Large intestine (tissue), 3 donors: ENCODE data around the gene KIAA2012. TPM values are rescaled to one million over a fixed set of nuclear protein-coding genes. Genes with fewer than 3 reads are reported as not detected.
"Not testable (repeated sequence)": the region's sequence is repeated elsewhere in the genome, so short reads cannot be mapped to it uniquely, and the experiment has no call there.

Experiments
- DNase-seq, 2 donors: peaks; one replicate each; pipeline versions ENCODE4 v3.0.0 to v3.0.0-alpha.2; 2013
- H3K27ac ChIP-seq: one replicate; pipeline ENCODE4 v1.5.1; 2013; ENCODE audit warnings: low read length
- H3K27me3 ChIP-seq: 2 replicates; pipeline ENCODE4 v1.6.1; 2013; ENCODE audit warnings: low read length; ENCODE audit not compliant: control insufficient read depth, insufficient read depth
- H3K36me3 ChIP-seq: 2 replicates; pipeline ENCODE4 v1.6.1; 2013; ENCODE audit warnings: low read length; ENCODE audit not compliant: control insufficient read depth, insufficient read depth
- H3K4me1 ChIP-seq: one replicate; pipeline ENCODE4 v1.6.1; 2013; ENCODE audit warnings: low read length; ENCODE audit not compliant: control insufficient read depth, insufficient read depth
- H3K4me3 ChIP-seq: one replicate; pipeline ENCODE4 v1.5.1; 2013; ENCODE audit warnings: low read length
- H3K9me3 ChIP-seq: one replicate; pipeline ENCODE4 v1.6.1; 2013; ENCODE audit warnings: mild to moderate bottlenecking, low read depth, low read length, moderate library complexity; ENCODE audit not compliant: control insufficient read depth
- WGBS: methylation state at CpG from one replicate; pipeline ENCODE4 v1.1.5; 2013; ENCODE audit warnings: low lambda C conversion rate; ENCODE audit not compliant: insufficient coverage; 5-methylcytosine and 5-hydroxymethylcytosine counted together
- polyA plus RNA-seq: library from polyadenylated mRNA; unstranded; fragments of 120-200 nt; gene quantifications from one replicate; pipeline ENCODE4 v1.2.1, GENCODE V29; 2013

Gene KIAA2012
- polyA plus RNA-seq, 1 donor, result 0.28 TPM

DNA sequence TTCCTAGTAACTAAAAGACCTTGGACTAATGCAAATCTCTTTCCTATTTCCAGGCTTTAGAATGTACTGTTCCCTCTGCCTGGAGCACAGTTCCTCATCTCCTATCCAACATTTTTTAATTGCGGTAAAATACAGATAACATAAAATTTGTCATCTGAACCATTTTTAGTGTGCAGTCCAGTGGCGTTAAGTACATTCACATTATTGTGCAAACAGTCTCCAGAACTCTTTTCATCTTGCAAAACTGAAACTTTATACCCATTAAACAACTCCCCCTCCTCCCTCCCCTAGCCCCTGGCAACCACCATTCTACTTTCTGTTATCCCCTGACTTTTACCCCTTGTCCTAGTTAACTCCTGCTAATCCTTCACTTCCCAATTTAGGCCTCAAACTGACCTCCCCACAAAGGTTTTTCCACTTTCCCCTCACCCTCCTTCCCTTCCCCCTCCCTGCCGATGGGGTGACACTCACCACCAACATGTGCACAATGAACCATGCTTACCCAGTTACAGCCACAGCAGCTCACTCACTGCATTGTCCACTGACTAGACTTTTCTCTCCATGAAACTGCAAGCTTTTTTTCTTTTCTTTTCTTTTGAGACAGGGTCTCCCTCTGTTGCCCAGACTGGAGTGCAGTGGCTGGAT lies 54.8 kb downstream of the KIAA2012 start:
- no peak overlapping the region for H3K27ac ChIP-seq
- 67% methylated on average over 2 of the region's 3 CpGs for WGBS
- H3K36me3 ChIP-seq, result no peaks in the 10 kb centered on the region
- H3K4me1 ChIP-seq, result peaks cover 7% of the 10 kb centered on the region
- no peak overlapping the region for H3K4me3 ChIP-seq
- no peak for DNase-seq
- no peaks in the 10 kb centered on the region for H3K9me3 ChIP-seq
- no peaks in the 10 kb centered on the region for H3K27me3 ChIP-seq

DNA sequence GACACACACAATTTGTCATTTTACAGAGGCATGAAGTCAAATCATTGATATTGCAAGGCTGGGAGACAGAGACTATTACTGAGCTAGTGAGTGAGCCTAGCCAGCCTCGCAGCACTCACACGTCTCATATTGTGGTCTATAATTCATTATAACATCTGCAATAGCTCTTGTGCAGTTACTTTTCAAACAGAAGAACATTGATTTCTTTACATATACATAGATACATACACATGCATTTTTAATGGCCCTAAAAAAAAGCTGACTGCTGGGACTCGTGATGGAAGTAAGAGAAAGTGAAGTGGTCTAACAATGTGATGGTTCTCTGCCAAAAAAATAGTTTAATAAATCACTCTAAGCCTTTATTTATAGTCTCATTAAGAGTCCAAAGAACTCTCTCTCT lies 56.8 kb downstream of the KIAA2012 start:
- no peak overlapping the region for H3K27ac ChIP-seq
- H3K4me1 ChIP-seq, result peaks cover 8% of the 10 kb centered on the region
- H3K36me3 ChIP-seq, result no peaks in the 10 kb centered on the region
- H3K9me3 ChIP-seq, result no peaks in the 10 kb centered on the region
- H3K4me3 ChIP-seq, result no peak overlapping the region
- no CpG with 5 or more reads among the region's 3 CpGs for WGBS
- DNase-seq, result no peak
- no peaks in the 10 kb centered on the region for H3K27me3 ChIP-seq

DNA sequence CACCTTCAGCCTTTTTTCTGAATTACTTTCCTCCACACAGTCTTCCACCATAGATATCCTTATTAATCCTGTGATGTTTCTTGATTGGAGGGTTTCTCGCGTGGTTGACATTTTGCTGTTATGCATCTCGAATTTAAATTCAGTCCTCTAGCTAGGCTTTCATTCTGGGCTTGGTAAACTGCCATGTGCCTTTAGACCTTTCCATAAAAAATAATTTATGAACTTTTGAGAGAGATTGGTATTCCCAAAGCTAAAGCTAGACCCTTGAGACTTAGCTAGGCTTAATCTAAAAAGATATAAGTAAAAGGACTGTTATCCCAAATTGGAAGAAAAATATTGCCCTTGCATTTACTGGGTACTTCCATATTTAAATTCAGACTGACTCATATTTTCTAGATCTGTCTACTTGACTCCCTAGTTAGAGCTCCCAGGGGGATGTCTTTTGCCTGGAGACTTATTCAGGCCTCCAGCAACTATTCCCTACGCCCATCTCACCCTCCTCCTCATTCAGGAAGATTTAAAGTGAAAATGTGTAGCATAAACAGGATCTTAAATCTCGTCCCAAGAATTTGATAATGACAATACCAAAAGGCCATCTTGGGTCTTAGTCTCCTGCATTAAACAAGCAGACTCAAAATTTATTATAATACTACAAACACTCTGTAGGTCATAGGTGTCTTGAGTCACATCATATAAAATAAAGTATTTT lies 60.3 kb downstream of the KIAA2012 start:
- H3K36me3 ChIP-seq, result no peaks in the 10 kb centered on the region
- 100% methylated on average over 1 of the region's 5 CpGs for WGBS
- no peaks in the 10 kb centered on the region for H3K27me3 ChIP-seq
- DNase-seq, result no peak
- no peaks in the 10 kb centered on the region for H3K9me3 ChIP-seq
- H3K4me3 ChIP-seq, result no peak overlapping the region
- H3K27ac ChIP-seq, result no peak overlapping the region
- H3K4me1 ChIP-seq, result peaks cover 17% of the 10 kb centered on the region

DNA sequence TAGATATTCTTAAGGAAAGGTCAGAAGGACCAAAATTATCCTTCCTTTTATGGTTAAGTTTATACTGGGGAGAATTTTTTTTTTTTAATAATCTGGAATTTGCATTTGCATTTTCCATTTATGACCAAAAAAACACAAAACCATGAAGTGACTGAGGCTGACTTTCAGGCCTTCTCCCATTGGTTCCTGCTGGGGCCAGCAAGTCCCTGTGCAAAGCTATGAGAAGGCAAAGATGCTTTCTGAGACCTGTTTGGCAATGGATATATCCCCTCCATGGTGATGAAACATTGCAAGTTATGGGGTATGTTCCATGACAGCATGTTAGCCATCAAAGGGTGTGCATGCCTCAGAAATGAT lies 60.8 kb downstream of the KIAA2012 start:
- no peaks in the 10 kb centered on the region for H3K9me3 ChIP-seq
- H3K27me3 ChIP-seq, result no peaks in the 10 kb centered on the region
- H3K4me3 ChIP-seq, result no peak overlapping the region
- H3K36me3 ChIP-seq, result no peaks in the 10 kb centered on the region
- H3K4me1 ChIP-seq, result peaks cover 17% of the 10 kb centered on the region
- no peak overlapping the region for H3K27ac ChIP-seq
- no peak for DNase-seq

DNA sequence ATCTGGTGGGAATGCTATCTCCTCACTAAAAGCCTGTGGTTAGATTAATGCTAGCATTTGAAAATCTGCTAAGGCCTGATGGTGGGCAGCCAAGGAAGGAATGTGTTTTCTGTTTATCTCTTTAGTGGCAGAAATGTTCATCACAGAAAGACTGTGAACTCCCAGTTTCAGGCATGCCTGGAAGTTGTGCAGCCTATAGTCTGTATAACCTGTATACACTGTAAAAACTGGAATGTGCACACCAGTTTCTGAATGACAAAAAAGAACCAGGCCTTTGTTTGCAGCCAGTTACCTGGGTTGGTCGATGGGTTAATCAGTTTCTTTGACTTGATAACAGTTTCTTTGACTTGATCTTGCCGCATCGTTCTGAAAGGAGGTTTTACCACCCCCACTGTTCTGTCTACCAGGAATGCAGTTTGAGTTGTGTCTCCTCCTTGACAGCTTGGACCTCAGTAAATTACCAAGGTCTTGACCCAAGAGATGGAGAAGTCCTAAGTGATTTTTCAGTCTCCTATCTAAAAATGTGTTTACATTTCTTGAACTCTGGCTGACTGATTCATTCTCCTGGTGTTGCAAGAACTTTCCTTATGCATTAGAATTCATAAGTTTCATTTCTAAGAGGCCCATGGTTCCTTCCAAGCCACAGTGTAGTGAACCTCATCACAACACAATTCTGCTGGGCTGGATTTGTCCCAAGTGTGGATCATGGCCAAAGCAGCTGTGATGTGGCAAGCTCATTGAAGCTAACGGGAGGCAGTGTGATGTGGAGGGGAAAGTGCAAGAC lies 62.2 kb downstream of the KIAA2012 start:
- peak; percentile 82 to 86 for DNase-seq
- H3K27ac ChIP-seq, result peak overlapping the region; percentile 59
- peaks cover 17% of the 10 kb centered on the region for H3K4me1 ChIP-seq
- no peaks in the 10 kb centered on the region for H3K36me3 ChIP-seq
- H3K4me3 ChIP-seq, result no peak overlapping the region
- no CpG with 5 or more reads among the region's 4 CpGs for WGBS
- H3K9me3 ChIP-seq, result no peaks in the 10 kb centered on the region
- no peaks in the 10 kb centered on the region for H3K27me3 ChIP-seq

DNA sequence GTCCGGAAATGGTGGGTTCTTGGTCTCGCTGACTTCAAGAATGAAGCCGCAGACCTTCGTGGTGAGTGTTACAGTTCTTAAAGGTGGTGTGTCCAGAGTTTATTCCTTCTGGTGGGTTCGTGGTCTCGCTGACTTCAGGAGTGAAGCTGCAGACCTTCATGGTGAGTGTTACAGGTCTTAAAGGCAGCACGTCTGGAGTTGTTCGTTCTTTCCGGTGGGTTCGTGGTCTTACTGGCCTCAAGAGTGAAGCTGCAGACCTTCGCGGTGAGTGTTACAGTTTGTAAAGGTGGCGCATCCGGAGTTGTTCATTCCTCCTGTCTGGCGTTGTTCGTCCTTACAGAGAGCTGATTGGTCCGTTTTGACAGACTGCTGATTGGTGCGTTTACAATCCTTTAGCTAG lies 63.0 kb downstream of the KIAA2012 start:
- Histone ChIP-seq H3K4me1 (peaks cover 17% of the 10 kb centered on the region), H3K27ac (peak overlapping the region; percentile 59)
- no CpG with 5 or more reads among the region's 18 CpGs for WGBS
- H3K4me3 ChIP-seq, H3K36me3 ChIP-seq, H3K27me3 ChIP-seq, H3K9me3 ChIP-seq, DNase-seq: not testable (repeated sequence)

DNA sequence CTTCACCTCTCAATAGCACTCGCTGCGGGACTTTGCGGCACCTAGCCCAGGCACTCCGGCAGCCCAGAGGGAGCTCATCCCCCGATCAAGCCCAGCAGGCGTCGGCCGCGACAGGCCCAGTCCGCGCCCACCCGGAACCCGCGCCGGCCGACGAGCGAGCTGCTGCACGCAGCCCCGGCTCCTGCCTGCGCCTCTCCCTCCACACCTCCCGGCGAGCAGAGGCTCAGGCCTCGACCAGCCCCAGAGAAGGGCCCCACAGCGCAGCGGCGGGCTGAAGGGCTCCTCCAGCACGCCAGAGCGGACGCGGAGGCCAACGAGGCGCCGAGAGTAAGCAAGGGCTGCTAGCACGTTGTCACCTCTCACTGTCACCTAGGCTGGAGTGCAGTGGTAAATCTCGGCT lies 63.5 kb downstream of the KIAA2012 start:
- Histone ChIP-seq H3K4me3 (no peak overlapping the region), H3K27ac (no peak overlapping the region)
- no peak for DNase-seq

DNA sequence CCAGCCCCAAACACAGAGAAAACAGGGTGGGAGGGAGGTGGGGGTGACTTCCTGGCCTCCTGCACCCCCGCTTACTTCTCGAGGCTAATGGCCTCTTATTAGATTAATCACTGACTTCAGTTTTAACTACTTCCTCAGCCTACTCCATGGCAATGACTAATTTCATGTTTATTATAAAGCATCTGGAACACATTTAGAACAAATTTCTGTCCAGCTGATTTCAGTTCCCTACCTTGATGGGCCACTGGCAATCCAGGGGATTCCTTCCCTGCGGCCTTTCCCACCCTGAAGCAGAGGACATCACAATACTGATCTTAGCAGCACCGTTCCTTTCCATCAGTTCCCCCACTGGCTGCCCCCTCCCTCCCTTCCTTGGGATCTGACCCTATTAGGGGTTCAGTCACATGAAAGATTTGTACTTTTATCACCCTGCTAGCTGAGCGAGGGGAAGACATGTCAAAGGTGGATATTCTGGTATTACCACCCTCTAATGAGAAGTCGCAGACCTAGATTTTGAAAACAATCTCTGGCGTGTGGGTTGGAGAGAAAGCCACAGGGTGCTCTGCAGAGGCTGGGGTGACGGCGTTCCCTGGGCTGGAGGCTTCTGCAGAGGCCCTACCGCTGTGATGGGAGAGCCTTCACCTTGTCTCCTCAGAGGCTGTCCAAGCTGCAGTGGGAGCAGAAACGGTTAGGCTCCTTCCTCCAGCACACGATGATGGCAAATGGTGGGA lies 67.6 kb downstream of the KIAA2012 start:
- Histone ChIP-seq H3K27ac (no peak overlapping the region), H3K4me3 (no peak overlapping the region), H3K9me3 (no peaks in the 10 kb centered on the region), H3K27me3 (no peaks in the 10 kb centered on the region), H3K36me3 (no peaks in the 10 kb centered on the region), H3K4me1 (peaks cover 5% of the 10 kb centered on the region)
- no peak for DNase-seq
- no CpG with 5 or more reads among the region's 12 CpGs for WGBS

More for the DNA sequence above, 63.5 kb downstream of the KIAA2012 start:
- no CpG with 5 or more reads among the region's 36 CpGs for WGBS
- no peaks in the 10 kb centered on the region for H3K9me3 ChIP-seq
- H3K27me3 ChIP-seq, result no peaks in the 10 kb centered on the region
- H3K36me3 ChIP-seq, result no peaks in the 10 kb centered on the region
- H3K4me1 ChIP-seq, result peaks cover 17% of the 10 kb centered on the region

DNA sequence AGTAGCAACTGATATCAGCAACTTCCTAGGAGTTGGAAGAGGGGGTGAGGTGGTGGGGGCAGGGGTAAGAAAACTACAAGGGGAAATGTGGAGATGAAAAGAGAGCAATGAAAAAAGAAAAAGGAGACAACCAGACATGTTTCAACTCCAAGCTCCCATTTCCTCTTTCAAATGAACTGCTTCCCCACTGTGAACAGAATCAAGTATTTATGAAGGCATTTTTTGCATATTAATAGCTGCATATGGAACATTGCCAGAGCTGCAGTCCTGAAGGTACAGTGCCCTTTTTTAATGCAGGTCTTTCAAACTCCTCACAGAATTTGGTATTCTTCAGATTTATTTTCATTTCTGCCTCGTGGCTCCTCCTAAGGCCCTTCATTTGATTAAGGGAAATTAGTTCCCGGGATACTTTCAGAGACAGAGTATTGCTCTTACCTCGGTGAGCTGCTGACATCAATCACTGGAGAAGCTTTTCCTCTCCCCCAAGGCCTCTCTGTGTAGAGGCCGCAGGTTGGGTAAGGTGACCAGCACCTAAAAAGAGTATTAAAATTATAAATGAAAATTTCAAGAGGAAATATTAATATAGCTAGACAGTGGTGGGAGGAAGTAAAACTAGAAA lies 68.4 kb downstream of the KIAA2012 start:
- Histone ChIP-seq H3K9me3 (no peaks in the 10 kb centered on the region), H3K27ac (no peak overlapping the region), H3K36me3 (no peaks in the 10 kb centered on the region), H3K4me1 (no peaks in the 10 kb centered on the region), H3K4me3 (no peak overlapping the region), H3K27me3 (no peaks in the 10 kb centered on the region)
- no CpG with 5 or more reads among the region's 4 CpGs for WGBS
- no peak for DNase-seq

DNA sequence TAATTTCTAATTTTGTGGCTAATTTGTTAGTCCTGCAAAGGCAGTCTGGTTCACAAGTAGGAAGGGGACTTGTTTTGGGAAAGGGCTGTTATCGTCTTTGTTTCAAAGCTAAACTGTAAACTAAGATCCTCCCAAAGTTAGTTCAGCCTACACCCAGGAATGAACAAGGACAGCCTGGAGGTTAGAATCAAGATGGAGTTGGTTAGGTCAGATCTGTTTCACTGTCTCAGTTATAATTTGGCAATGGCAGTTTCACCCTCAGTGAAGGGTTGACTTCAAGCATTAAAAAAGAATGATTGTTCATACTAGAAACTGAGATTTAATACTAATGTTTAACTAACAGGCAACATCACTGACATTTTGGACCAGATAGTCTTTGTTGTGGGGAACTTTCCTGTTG lies 69.5 kb downstream of the KIAA2012 start:
- DNase-seq, result no peak
- Histone ChIP-seq H3K9me3 (no peaks in the 10 kb centered on the region), H3K4me1 (no peaks in the 10 kb centered on the region), H3K4me3 (no peak overlapping the region), H3K27me3 (no peaks in the 10 kb centered on the region), H3K36me3 (no peaks in the 10 kb centered on the region), H3K27ac (no peak overlapping the region)
- WGBS, result no CpG with 5 or more reads among the region's 1 CpG
